ENCODE data around the gene KRT82. TPM values are rescaled to one million over a fixed set of nuclear protein-coding genes. Genes with fewer than 3 reads are reported as not detected.

Gene KRT82
- total and polyA plus RNA-seq, 5 donors from 2014 or later = not detected

DNA sequence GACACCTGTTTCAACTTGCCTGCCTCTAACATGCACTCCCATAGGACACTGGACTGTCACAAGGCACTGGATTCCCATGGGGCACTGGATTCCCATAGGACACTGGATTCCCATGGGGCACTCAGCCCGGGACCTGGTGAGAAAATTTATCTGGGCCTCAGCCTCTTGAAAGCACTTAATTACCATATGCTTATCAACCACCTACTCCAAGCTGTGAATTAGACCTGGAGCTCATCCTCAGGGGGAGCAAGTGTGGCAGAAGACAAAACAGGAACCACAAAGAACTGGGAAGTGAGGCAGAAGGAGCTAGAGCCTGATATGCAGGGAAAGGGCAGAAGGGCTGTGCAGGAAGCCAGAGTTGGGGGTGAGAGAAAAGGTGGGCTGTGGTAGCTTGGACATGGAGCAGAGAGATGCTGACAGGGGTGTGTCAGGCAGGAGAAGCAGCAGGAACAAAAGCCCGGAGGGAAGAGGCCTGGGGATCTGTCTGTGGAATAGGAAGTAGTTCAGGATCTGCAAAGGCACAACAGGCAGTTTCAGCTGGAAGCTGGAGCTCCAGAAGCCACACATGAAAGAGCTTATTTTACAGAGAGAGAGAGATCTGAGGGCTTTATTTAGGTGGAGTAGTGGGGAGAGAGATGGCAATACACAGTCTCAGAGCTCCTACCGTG lies 3.1 kb downstream of the KRT82 start:
- ATAC-seq (ENCODE audit: low read depth in 2 of 2) = no peak
- Histone ChIP-seq H3K4me3 (ENCODE audit: low read depth, low read length) (no peak overlapping the region), H3K4me1 (ENCODE audit: control insufficient read depth, insufficient read depth, low read length, poor library complexity, severe bottlenecking) (no peaks in the 10 kb centered on the region), H3K27ac (ENCODE audit: insufficient read depth, low read length, poor library complexity, severe bottlenecking) (no peak overlapping the region), H3K27me3 (ENCODE audit: control insufficient read depth, insufficient read depth, low read length) (no peaks in the 10 kb centered on the region), H3K9me3 (ENCODE audit: control insufficient read depth in 2 of 2, low read length in 2 of 2) (no peaks in the 10 kb centered on the region), H3K36me3 (ENCODE audit: control insufficient read depth, insufficient read depth, low read length) (no peaks in the 10 kb centered on the region)
- no peak for DNase-seq
- Mint-ChIP-seq H3K9me3 (peaks cover 0 to 2% (median 0%) of the 10 kb centered on the region in 7 donors), H3K27ac (no peak overlapping the region), H3K4me3 (no peak overlapping the region), H3K36me3 (no peaks in the 10 kb centered on the region), H3K4me1 (no peaks in the 10 kb centered on the region), H3K27me3 (peaks cover 6% of the 10 kb centered on the region)

DNA sequence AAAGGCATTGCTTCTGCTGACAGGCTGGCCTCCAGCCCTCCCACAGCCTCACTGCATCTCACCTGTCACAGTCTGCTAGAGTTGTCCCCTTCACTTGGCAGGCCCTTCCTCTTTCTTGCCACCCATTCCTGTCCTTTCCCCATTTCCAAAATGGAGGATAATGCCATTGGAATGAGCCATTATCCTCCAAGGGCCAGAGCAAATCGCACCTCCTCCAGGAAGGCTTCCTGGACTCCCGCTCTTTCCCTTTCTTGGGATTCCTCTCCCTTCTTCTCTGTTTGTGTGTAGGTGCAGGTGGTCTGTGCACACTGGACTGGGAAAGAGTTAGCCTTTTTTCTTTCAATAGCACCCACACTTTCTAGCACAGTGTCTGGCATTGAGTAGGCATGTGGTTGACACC lies 3.8 kb downstream of the KRT82 start:
- Mint-ChIP-seq H3K4me1 (no peaks in the 10 kb centered on the region), H3K27me3 (peaks cover 6% of the 10 kb centered on the region), H3K36me3 (no peaks in the 10 kb centered on the region), H3K27ac (no peak overlapping the region), H3K9me3 (peaks cover 0 to 2% (median 0%) of the 10 kb centered on the region in 7 donors), H3K4me3 (no peak overlapping the region)
- Histone ChIP-seq H3K4me3 (ENCODE audit: low read depth, low read length) (no peak overlapping the region), H3K36me3 (ENCODE audit: control insufficient read depth, insufficient read depth, low read length) (no peaks in the 10 kb centered on the region), H3K4me1 (ENCODE audit: control insufficient read depth, insufficient read depth, low read length, poor library complexity, severe bottlenecking) (no peaks in the 10 kb centered on the region), H3K27me3 (ENCODE audit: control insufficient read depth, insufficient read depth, low read length) (no peaks in the 10 kb centered on the region), H3K27ac (ENCODE audit: insufficient read depth, low read length, poor library complexity, severe bottlenecking) (no peak overlapping the region), H3K9me3 (ENCODE audit: control insufficient read depth in 2 of 2, low read length in 2 of 2) (no peaks in the 10 kb centered on the region)
- DNase-seq (no peak), ATAC-seq (ENCODE audit: low read depth in 2 of 2) (no peak)

DNA sequence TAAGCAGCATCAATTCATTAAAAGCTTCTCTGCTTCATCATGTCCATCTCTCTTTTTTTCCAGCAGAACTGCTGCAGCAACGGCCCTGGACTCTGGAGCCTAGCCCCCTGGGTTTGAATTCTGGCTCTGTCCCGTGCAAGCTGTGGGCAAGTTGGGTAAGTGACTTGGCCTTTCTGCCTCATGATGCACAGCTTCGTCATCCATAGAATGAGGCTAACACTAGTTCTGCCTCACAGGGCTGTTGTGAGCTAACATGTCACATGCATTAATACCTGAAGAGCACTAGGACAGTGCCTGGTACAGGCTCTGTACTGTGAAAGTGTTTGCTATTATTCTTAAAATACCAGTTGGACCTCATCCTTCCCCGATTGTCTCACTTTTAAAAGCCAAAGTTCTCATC lies 4.2 kb downstream of the KRT82 start:
- H3K9me3 Mint-ChIP-seq = peaks cover 0 to 2% (median 0%) of the 10 kb centered on the region in 7 donors
- H3K9me3 ChIP-seq (ENCODE audit: control insufficient read depth in 2 of 2, low read length in 2 of 2) = no peaks in the 10 kb centered on the region
- H3K27me3 ChIP-seq (ENCODE audit: control insufficient read depth, insufficient read depth, low read length) = no peaks in the 10 kb centered on the region
- H3K4me3 ChIP-seq (ENCODE audit: low read depth, low read length) = no peak overlapping the region
- DNase-seq (no peak), ATAC-seq (ENCODE audit: low read depth in 2 of 2) (no peak)
- H3K4me1 ChIP-seq (ENCODE audit: control insufficient read depth, insufficient read depth, low read length, poor library complexity, severe bottlenecking) = no peaks in the 10 kb centered on the region
- peaks cover 6% of the 10 kb centered on the region for H3K27me3 Mint-ChIP-seq
- H3K27ac Mint-ChIP-seq = no peak overlapping the region
- no peak overlapping the region for H3K4me3 Mint-ChIP-seq
- no peaks in the 10 kb centered on the region for H3K36me3 ChIP-seq (ENCODE audit: control insufficient read depth, insufficient read depth, low read length)
- H3K36me3 Mint-ChIP-seq = no peaks in the 10 kb centered on the region
- no peak overlapping the region for H3K27ac ChIP-seq (ENCODE audit: insufficient read depth, low read length, poor library complexity, severe bottlenecking)
- H3K4me1 Mint-ChIP-seq = no peaks in the 10 kb centered on the region

DNA sequence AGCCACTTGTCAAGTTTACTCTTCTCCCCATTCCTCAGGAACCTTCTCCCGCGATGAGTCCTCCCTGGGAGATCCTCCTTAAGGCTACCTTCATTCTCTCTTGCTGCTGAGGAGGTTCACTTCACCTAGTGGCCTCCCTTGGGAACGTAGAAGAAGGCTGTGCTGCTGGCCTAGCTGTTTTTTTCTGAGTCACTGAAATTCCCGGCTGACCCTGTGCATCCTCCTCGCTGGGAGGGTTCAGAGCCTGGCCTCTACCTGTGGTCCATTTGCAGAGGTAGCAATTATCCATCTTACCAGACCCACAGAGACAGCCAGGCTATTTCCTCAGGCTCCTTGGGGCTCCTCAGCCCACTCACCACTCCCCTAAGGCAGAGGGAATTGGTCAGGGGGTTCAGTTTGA lies 4.6 kb downstream of the KRT82 start:
- no peak overlapping the region for H3K27ac Mint-ChIP-seq
- peaks cover 6% of the 10 kb centered on the region for H3K27me3 Mint-ChIP-seq
- peaks cover 0 to 2% (median 0%) of the 10 kb centered on the region in 7 donors for H3K9me3 Mint-ChIP-seq
- H3K4me1 ChIP-seq (ENCODE audit: control insufficient read depth, insufficient read depth, low read length, poor library complexity, severe bottlenecking) = no peaks in the 10 kb centered on the region
- H3K36me3 Mint-ChIP-seq = no peaks in the 10 kb centered on the region
- H3K36me3 ChIP-seq (ENCODE audit: control insufficient read depth, insufficient read depth, low read length) = no peaks in the 10 kb centered on the region
- H3K4me1 Mint-ChIP-seq = no peaks in the 10 kb centered on the region
- no peaks in the 10 kb centered on the region for H3K9me3 ChIP-seq (ENCODE audit: control insufficient read depth in 2 of 2, low read length in 2 of 2)
- no peak for DNase-seq
- no peak overlapping the region for H3K4me3 Mint-ChIP-seq
- no peak for ATAC-seq (ENCODE audit: low read depth in 2 of 2)
- H3K27ac ChIP-seq (ENCODE audit: insufficient read depth, low read length, poor library complexity, severe bottlenecking) = no peak overlapping the region
- no peaks in the 10 kb centered on the region for H3K27me3 ChIP-seq (ENCODE audit: control insufficient read depth, insufficient read depth, low read length)
- H3K4me3 ChIP-seq (ENCODE audit: low read depth, low read length) = no peak overlapping the region

DNA sequence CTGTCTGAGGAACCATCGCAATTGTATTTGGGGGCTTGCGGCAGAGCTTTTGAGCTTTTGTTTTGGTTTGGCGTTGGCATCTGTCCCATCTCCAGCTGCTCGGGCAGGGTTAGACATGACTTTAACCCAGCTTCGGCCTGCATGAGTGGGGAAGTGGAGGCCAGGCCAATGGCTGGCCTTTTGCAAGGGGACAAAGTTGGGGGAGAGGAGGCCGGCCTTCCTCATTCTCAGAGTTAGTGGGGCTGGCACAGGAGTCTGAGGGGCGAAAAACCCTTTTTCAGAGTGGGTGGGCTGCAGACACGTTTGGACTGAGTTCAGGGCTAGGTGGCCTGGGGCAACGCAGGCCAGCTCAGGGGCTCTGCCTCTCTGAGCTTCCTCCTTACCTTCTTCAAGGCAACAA lies 5.2 kb downstream of the KRT82 start:
- Histone ChIP-seq H3K4me3 (ENCODE audit: low read depth, low read length) (no peak overlapping the region), H3K27me3 (ENCODE audit: control insufficient read depth, insufficient read depth, low read length) (no peaks in the 10 kb centered on the region), H3K36me3 (ENCODE audit: control insufficient read depth, insufficient read depth, low read length) (no peaks in the 10 kb centered on the region), H3K9me3 (ENCODE audit: control insufficient read depth in 2 of 2, low read length in 2 of 2) (no peaks in the 10 kb centered on the region), H3K4me1 (ENCODE audit: control insufficient read depth, insufficient read depth, low read length, poor library complexity, severe bottlenecking) (no peaks in the 10 kb centered on the region), H3K27ac (ENCODE audit: insufficient read depth, low read length, poor library complexity, severe bottlenecking) (no peak overlapping the region)
- H3K4me1 Mint-ChIP-seq = no peaks in the 10 kb centered on the region
- ATAC-seq (ENCODE audit: low read depth in 2 of 2) (no peak), DNase-seq (no peak)
- H3K4me3 Mint-ChIP-seq = no peak overlapping the region
- H3K9me3 Mint-ChIP-seq = peaks cover 0 to 2% (median 0%) of the 10 kb centered on the region in 7 donors
- peaks cover 6% of the 10 kb centered on the region for H3K27me3 Mint-ChIP-seq
- no peaks in the 10 kb centered on the region for H3K36me3 Mint-ChIP-seq
- no peak overlapping the region for H3K27ac Mint-ChIP-seq

DNA sequence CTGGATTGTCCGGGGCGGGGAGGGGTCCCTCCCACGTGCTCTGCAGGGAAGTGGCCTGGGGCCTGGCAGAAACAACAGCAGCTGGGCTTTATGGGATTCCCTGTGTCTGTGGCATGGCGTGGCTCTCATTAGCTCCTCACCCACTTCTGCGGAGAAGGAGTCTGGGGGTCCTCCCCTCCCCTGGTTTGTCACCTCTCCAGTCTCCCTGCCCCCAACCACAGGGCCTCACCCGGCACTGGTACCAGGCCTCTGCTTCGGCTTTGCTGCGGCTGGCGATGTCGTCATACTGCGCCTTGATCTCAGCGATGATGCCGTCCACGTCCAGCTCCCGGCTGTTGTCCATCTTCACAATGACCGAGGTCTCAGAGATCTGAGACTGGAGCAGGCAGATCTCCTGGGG lies 6.4 kb downstream of the KRT82 start:
- H3K4me1 ChIP-seq (ENCODE audit: control insufficient read depth, insufficient read depth, low read length, poor library complexity, severe bottlenecking) = no peaks in the 10 kb centered on the region
- H3K36me3 ChIP-seq (ENCODE audit: control insufficient read depth, insufficient read depth, low read length) = no peaks in the 10 kb centered on the region
- no peaks in the 10 kb centered on the region for H3K27me3 ChIP-seq (ENCODE audit: control insufficient read depth, insufficient read depth, low read length)
- no peaks in the 10 kb centered on the region for H3K4me1 Mint-ChIP-seq
- H3K36me3 Mint-ChIP-seq = no peaks in the 10 kb centered on the region
- H3K9me3 ChIP-seq (ENCODE audit: control insufficient read depth in 2 of 2, low read length in 2 of 2) = no peaks in the 10 kb centered on the region
- H3K27me3 Mint-ChIP-seq = peaks cover 6% of the 10 kb centered on the region
- no peak overlapping the region for H3K4me3 ChIP-seq (ENCODE audit: low read depth, low read length)
- no peak for DNase-seq
- no peak overlapping the region for H3K4me3 Mint-ChIP-seq
- no peak for ATAC-seq (ENCODE audit: low read depth in 2 of 2)
- no peak overlapping the region for H3K27ac ChIP-seq (ENCODE audit: insufficient read depth, low read length, poor library complexity, severe bottlenecking)
- H3K9me3 Mint-ChIP-seq = peaks cover 0 to 2% (median 0%) of the 10 kb centered on the region in 7 donors
- H3K27ac Mint-ChIP-seq = no peak overlapping the region

DNA sequence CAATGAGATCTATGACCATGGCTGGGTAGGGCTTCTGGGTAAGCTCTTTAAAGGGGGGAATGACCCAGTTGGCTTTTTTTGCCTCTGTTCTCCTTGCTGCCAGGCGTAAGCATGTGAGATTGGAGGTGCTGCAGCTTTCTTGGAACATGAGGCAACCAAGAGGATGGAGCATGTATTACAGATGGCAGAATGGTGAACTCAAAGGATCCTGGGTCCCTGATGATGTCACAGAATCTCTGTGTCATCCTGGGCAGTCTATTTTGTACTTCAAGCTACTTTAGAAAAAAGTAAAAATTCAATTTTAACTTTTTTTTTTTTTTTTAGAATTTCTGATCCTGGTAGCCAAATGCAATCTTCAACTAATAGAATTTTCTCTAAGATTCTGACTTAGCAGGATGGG lies 8.0 kb downstream of the KRT82 start:
- Mint-ChIP-seq H3K27ac (no peak overlapping the region), H3K4me3 (no peak overlapping the region), H3K4me1 (no peaks in the 10 kb centered on the region), H3K36me3 (no peaks in the 10 kb centered on the region), H3K9me3 (peaks cover 0 to 2% (median 0%) of the 10 kb centered on the region in 7 donors), H3K27me3 (peaks cover 8% of the 10 kb centered on the region)
- Histone ChIP-seq H3K9me3 (ENCODE audit: control insufficient read depth in 2 of 2, low read length in 2 of 2) (no peaks in the 10 kb centered on the region), H3K36me3 (ENCODE audit: control insufficient read depth, insufficient read depth, low read length) (no peaks in the 10 kb centered on the region), H3K27ac (ENCODE audit: insufficient read depth, low read length, poor library complexity, severe bottlenecking) (no peak overlapping the region), H3K27me3 (ENCODE audit: control insufficient read depth, insufficient read depth, low read length) (no peaks in the 10 kb centered on the region), H3K4me3 (ENCODE audit: low read depth, low read length) (no peak overlapping the region), H3K4me1 (ENCODE audit: control insufficient read depth, insufficient read depth, low read length, poor library complexity, severe bottlenecking) (no peaks in the 10 kb centered on the region)
- ATAC-seq (ENCODE audit: low read depth in 2 of 2) (no peak), DNase-seq (no peak)

DNA sequence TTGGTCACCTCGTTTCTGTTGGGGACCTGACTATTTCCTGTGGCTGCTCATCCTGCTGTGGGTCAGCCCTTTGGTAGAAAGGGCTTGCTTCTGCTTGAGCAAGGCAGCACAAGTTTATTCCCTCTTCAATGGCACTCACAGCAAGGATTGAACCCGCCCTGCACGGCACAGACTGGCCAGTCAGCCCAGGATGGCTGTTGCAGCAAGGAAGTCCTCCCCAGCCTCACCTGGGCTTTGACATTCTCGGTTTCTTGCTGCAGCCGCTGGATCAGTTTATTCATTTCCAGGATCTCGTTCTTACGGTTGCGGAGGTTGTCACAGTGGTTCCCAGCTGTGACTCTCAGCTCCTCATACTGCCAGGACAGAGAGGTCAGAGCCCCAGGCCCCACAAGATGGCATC lies 9.5 kb downstream of the KRT82 start:
- H3K27me3 Mint-ChIP-seq = peaks cover 11% of the 10 kb centered on the region
- no peaks in the 10 kb centered on the region for H3K4me1 Mint-ChIP-seq
- ATAC-seq (ENCODE audit: low read depth in 2 of 2) (no peak), DNase-seq (no peak)
- Histone ChIP-seq H3K9me3 (ENCODE audit: control insufficient read depth in 2 of 2, low read length in 2 of 2) (no peaks in the 10 kb centered on the region), H3K27ac (ENCODE audit: insufficient read depth, low read length, poor library complexity, severe bottlenecking) (no peak overlapping the region), H3K4me1 (ENCODE audit: control insufficient read depth, insufficient read depth, low read length, poor library complexity, severe bottlenecking) (no peaks in the 10 kb centered on the region), H3K36me3 (ENCODE audit: control insufficient read depth, insufficient read depth, low read length) (no peaks in the 10 kb centered on the region), H3K4me3 (ENCODE audit: low read depth, low read length) (no peak overlapping the region), H3K27me3 (ENCODE audit: control insufficient read depth, insufficient read depth, low read length) (no peaks in the 10 kb centered on the region)
- no peaks in the 10 kb centered on the region for H3K36me3 Mint-ChIP-seq
- H3K9me3 Mint-ChIP-seq = peaks cover 0 to 1% (median 0%) of the 10 kb centered on the region in 7 donors
- no peak overlapping the region for H3K4me3 Mint-ChIP-seq
- H3K27ac Mint-ChIP-seq = no peak overlapping the region
